Stimulated activated naive CD4-positive, alpha-beta T cell treated with Interleukin-2 at 50 U/mL for 16 hours (primary cell): ENCODE measurements around the gene RABGAP1L.
"Not testable (repeated sequence)": the region's sequence is repeated elsewhere in the genome, so short reads cannot be mapped to it uniquely, and the experiment has no call there.

Experiments used
- DNase-seq: peaks from one replicate; lab custom pipeline; 2025; lab: John Stamatoyannopoulos, UW

Gene RABGAP1L

DNA sequence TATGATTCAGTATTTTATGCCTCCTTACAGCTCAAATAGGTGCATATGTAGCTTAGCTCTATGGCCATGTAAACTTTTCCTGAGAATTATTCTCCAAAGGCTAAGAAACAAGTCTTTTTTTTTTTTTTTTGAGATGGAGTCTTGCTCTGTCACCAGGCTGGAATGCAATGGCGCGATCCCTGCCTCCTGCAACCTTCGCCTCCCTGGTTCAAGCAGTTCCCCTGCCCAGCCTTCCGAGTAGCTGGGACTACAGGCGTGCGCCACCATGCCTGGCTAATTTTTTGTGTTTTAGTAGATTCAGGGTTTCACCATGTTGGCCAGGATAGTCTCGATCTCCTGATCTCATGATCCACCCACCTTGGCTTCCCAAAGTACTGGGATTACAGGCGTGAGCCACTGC, 657.3 kb downstream of the RABGAP1L start:
- DNase-seq = not testable (repeated sequence)

DNA sequence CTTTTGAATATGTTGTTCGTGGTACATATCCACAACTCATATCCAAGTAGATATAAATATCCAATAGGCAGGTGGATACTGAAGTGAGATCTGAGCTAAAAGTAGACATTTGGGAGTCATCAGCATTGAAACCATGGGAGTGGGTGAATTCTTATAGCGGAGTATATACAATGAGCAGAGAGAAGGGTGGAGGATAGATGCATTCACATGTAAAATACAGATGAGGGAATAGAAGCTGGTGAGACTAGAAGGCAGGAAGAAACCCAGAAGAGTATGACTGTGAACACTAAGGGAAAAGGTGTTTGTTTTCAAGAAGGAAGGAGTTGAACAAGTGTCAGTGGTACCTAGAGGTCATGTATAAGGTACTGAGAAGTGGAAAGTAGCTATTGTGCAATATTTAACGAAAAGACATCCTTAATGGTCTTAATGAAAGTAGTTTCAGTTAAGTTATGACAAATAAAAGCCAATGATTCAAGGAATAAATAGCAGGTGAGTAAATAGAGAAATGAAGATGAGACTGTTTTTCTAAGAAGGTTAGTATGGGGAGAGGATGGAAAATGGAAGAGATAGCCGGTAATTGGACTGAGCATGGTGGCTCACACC, 658.8 kb downstream of the RABGAP1L start:
- DNase-seq = no peak

DNA sequence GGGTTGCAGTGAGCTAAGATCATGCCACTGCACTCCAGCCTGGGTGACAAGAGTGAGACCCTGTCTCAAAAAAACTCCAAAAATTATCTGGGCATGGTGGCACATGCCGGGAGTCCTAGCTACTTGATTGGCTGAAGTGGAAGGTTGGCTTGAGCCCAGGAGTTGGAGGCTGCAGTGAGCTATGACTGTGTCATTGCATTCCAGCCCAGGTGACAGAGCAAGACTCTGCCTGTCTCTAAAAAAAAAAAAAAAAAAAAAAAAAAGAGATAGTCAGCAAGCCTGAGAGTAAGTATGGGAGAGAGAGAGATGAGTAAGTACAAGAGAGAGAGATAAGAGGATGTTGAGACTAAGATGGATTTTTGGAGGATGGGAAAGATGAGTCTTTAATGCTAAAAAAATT, 659.6 kb downstream of the RABGAP1L start:
- no peak for DNase-seq

DNA sequence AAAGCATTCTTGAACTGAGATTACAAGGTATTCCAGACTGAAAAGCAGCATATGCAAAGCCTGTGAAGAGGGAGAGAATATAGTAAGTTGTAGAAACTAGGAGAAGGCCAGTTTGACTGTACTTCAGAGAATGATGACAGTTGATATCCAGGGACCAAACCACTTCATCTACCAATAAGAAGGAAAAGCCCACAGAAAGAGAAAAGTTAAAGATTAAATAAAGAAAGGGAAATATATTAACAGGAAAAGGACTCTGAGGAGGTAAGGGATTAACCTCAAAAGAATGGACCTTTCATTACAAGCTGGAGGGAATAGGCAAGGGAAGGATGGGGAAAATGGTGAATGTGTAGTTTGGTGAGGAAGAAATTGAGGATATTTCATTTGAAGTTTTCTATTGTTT, 660.3 kb downstream of the RABGAP1L start:
- DNase-seq = no peak

DNA sequence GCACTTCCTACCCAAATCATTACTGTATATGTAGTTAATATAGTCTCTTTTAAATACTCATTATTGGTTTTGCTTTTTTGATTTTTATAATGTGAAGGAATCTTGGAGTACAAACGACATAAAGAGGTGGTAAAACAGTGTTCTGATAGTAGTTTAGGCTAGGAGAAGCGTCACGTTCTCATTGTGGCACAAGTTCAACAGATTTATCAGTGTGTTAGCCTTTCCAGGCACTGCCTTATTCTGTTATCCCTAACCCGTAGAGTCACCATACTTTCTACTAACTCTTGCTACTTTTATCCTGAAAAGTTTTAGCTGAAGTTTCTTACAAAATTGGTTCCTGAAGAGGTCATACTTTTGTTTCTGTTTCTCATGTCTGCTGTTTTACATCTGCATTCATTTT, 665.8 kb downstream of the RABGAP1L start:
- no peak for DNase-seq

DNA sequence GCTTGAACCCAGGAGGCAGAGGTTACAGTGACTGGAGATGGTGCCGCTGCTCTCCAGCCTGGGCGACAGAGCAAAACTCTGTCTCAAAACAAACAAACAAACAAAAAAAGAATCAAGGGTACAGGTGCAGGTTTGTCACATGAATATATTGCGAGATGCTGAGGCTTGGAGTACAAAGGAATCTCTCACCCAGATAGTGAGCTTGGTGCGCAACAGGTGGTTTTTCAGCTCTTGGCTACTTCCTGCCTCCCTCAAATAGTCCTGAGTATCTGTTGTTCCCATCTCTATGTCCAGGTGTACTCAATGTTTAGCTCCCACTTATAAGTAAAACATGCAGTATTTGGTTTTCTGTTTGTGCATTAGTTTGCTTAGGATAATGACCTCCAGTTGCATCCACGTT, 666.5 kb downstream of the RABGAP1L start:
- no peak for DNase-seq

DNA sequence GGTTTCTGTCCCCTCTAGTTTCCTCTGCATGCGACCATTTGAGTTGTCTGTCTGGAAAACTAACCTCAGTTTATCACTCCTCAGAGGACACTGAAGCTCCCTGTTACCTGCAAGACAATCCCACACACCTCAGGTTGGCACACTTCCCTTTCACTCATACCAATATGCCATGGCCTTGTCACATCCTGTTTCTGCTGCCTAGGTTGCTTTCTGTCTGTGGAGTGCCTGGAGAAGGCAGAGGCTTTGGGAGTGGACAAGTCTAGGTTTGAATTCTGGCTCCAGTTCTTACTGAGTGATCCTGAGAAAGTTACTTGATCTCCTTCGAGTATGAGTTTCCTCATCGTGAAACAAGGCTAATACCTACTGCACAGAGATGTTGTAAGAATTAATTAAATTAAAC, 668.9 kb downstream of the RABGAP1L start:
- no peak for DNase-seq

DNA sequence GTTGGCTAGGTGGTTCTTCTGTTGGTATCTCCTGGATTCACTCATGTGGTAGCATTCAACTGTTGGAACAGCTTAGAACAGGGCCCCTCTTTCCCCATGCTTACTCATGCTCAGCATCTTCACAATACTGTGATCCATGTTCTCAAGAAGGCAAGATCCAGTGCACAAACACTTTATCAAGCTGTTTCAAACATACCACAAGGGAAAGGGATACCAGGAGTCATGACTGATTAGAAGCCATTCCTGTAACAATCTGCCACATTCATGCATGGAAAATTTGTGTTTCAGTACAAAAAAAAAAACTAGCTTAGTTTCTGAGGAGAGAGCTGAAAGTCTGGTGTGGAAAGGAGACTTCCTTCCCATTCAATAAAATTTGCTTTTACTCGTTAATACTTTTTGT, 670.7 kb downstream of the RABGAP1L start:
- no peak for DNase-seq

DNA sequence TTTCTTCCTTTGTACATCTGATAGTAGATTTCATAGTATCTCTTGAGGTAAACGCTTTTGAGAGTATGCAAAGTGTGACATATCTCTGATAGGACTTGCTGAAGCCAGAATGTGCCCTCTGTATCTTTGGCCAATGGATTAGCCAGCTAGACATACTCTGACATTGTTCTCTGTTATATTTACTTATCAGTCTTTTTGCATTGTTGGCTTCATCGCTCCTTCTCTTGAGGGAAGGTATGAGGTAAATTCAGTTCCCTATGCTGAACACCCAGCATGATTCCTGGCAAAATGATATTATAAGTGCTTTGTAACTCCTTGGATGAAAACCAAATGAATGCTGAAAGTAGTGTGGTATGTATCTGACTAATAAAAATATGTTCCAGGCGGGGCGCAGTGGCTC, 677.2 kb downstream of the RABGAP1L start:
- no peak for DNase-seq

DNA sequence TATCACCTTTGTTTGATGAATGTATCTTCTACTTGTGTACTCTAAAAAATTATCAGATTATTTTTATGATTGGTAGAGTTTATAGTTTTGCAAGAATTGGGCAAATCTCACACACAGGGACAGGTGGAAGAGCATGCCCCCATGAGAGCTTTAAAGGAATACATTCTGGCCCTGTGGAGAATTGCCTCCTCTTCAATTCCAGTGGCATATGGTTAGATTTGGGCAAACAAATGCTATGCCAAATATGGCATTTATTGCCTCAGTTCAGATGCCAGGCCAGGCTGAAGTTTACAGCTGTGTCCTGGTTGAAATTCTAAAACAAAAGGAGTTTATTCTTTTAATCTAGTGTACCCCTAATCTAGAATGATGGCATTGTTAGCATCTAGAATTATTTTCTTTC, 678.1 kb downstream of the RABGAP1L start:
- no peak for DNase-seq

DNA sequence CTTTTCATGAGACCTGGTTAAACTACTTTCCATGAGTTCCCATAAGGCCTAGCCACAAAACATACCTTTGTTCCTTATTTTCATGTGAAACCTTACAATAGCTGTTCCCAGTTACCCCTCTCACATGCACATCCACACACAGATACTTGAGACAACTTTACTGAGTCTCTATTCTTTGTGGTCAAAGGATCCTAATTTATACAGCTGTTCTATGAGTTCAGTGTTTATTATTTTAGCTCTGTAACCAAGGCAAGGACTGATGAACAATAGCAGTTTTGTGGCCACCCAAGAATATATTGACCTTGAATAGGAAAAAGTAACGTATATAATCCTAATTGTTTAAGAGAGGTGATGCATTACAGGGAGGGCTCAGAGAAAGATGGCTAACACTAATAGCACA, 679.9 kb downstream of the RABGAP1L start:
- DNase-seq = no peak

DNA sequence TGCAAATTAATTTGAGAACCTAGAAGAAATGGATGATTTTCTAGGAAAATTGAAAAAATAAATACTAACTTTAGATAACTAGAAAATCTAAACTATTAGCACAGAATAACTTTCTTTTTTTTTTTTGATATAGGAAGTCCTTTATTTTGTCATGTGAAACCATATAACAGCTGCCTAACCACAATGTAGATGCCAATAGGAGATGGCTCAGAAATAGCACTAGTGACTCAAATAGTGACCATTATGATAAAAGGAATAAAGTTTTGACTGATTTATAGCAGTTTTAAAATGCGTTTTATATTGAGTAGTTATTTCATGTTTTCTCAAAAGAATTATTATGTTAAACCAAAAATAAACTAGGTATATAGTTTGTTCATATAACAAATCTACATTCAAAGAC, 682.4 kb downstream of the RABGAP1L start:
- DNase-seq = no peak

DNA sequence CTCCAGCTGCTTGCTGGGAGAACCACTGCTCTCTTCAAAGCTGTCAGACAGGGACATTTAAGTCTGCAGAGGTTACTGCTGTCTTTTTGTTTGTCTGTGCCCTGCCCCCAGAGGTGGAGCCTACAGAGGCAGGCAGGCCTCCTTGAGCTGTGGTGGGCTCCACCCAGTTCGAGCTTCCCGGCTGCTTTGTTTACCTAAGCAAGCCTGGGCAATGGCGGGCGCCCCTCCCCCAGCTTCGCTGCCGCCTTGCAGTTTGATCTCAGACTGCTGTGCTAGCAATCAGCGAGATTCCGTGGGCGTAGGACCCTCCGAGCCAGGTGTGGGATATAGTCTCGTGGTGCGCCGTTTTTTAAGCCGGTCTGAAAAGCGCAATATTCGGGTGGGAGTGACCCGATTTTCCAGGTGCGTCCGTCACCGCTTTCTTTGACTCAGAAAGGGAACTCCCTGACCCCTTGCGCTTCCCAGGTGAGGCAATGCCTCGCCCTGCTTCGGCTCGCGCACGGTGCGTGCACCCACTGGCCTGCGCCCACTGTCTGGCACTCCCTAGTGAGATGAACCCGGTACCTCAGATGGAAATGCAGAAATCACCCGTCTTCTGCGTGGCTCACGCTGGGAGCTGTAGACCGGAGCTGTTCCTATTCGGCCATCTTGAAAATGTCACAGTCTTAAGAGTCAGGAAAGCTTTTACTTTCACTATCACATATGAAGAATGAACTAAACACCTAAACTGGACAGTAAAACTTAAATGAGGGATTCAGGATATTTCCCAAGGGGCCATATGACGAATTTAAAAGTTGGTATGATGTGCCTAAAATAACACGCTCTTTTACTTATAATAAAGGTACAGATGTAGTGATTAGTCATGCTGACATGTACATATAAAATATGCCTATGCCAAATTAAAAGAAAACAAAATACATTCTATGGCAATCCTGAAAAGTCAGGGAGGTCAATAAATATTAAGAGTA, 689.6 kb downstream of the RABGAP1L start:
- DNase-seq = not testable (repeated sequence)

DNA sequence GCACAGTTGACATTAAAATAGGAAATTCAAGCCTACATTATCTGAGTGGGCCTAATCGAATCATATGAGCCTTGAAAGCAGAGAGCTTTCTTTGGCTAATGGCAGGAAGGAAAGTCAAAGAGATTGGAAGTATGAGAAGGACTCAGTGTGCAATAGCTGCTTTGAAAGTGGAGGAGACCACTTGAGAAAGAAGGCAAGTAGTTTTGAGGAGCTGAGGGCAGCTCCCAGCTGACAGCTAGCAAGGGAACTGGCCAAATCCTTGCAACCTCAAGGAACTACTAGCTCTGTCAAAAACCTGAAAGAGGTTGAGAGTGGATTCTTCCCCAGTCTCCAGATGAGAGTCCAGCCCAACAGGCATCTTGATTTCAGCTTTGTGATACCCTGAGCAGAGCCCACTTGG, 691.4 kb downstream of the RABGAP1L start:
- DNase-seq = no peak

DNA sequence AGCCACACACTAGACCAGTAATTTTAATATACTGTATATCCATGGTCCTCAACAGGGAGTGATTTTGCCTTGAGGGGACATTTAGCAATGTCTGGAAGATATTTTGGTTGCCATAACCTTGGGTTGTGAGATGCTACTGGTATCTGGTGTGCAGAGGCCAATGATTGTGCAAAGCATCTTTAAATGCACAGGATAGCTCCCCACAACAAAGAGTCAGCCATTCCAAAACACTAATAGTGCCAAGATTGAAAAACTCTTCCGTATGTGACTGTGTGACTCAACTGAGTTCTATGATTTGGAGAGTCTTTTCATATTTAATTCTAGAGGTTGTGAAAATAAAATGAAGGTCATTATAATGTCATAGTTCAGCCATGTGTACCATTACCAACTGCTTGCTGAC, 699.0 kb downstream of the RABGAP1L start:
- DNase-seq = no peak

DNA sequence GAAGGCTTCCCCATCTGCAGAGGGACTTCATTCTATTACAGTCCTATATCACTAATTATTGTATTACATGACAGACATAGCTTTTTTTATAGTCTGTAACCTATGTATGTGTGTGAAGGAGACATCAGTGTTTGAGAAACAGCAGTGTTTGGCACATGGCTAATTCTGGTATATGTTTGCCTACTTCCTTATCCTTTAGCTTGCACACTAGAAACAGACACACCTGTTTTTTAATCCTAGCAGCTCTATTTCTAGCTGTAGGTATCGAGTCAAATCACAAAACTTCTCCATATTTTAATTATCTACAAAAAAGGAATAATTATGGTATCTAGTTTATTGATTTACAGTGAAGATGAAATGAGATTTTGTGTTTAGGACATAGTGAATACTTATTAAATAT, 711.0 kb downstream of the RABGAP1L start:
- DNase-seq = no peak

DNA sequence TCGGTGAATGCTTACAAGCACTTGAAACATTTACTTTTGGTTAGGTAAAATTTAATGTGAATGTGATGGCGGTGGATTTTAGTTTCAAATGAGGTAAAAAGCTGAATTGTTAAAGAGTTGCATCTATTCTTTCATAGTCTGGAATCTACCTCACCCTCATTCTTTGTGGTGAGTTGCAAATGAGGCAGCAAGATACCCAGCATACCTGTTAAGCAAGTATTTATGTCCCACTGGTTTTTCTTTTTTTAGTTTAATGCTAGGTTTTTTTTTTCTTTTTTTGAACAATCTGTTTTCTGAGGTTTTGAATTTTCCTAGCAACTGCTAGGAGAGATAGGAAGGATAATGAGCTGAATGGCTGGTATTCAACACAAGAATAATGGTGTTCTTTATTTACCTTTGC, 712.6 kb downstream of the RABGAP1L start:
- no peak for DNase-seq

DNA sequence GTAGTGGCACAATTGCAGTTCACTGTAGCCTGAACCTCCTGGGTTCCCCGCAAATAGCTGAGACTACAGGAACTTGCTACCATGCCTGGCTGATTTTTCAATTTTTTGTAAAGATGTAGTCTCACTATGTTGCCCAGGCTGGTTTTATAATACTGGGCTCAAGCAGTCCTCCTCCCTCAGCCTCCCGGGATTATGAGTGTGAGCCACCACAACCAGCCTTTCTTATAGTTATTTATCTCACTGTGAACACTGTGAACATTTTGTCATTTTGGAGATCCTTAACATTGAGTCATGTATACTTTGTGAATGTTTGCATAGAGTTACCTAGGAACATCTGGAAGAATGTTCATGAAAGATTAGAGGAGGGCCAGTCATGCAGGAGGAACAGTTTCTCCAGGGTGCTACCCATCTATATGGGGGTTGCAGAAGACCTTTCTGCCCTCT, 713.3 kb downstream of the RABGAP1L start:
- DNase-seq = no peak

DNA sequence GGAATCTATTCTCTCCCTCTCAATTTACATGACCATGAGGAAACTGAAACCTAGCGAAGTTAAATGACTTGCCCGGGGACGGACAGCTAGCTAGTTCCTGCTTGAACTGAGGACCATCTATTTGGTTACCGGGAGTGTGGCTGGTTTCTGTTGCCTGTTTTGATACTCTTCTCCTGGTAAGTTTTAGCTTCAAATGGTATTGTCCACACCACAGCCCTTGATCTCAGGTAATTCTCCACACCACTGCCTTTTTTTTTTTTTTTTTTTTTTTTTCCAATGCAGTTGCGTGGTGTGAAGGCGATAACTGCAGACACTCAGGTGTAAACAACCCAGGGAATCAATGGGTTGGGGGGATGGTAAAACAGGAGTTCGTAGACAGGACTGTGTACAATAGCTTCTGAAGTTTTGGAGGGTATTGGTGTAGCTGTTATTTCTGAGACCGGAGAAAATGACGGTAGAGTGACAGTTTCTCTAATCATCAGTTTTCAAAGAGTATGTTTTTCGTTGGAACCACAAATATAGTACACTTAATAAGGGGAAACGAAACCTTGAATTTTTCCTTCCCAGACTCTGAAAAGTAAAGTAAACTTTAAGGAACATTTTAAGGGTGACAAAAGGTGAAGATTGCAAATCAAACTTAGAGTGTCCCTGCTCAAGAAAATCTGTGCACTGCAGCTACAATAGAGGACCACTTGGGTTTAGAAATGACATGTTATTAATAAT, 715.2 kb downstream of the RABGAP1L start:
- no peak for DNase-seq

DNA sequence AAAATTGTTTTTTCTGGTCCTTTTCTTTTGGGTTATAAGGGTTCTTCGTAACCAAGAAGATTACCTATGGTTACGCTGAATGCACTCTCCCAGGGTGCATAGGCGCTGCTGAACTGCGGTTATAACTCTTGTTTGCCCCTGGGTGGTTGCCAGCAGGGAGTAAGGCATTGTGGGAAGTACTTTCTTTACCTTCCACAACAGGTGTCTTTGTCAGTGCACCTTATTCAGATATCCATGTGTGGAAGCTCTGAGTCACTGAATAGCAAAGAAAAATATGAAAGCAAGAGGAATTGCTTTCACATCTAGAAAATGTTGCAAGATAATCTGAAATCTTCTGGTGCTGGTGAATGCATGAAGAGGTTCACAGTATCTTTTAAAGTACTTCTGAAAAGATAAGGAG, 716.0 kb downstream of the RABGAP1L start:
- DNase-seq = no peak

DNA sequence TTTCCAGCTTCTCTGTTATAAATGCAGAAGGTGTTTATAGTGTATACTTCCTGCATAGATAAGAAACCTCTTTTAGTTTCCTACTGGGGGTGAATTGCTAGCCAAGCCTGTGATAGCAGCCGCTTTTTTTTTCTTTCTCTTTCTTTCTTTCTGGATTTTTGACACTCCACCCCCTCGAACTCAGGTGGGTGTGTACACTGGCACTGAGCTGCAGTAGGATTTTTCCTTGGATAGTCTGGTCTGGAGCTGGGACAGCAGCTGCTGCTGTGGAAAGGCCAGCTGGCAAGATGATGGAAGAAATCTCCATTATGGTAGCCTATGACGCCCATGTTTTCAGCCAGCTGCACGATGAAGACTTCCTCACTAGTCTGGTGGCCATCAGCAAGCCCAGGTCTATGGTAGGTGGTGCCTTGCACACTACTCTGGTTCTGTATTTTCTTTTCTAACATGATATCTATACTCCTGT, 717.9 kb downstream of the RABGAP1L start:
- no peak for DNase-seq

DNA sequence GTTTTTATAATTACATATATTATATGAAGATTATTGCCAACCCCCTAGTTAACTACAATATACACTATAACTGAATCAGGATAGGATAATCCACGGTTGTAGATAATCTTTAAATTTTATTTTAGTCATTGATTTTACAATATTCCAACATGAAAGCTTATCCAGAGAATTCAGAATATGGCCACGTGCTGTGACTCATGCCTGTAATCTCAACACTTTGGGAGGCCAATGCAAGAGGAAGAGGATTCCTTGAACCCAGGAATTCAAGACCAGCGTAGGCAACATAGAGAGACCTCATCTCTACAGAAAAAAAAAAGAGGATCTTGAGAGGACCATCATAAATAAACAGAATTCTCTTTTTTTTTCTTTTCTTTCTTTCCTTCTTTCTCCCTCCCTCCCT, 720.9 kb downstream of the RABGAP1L start:
- no peak for DNase-seq

DNA sequence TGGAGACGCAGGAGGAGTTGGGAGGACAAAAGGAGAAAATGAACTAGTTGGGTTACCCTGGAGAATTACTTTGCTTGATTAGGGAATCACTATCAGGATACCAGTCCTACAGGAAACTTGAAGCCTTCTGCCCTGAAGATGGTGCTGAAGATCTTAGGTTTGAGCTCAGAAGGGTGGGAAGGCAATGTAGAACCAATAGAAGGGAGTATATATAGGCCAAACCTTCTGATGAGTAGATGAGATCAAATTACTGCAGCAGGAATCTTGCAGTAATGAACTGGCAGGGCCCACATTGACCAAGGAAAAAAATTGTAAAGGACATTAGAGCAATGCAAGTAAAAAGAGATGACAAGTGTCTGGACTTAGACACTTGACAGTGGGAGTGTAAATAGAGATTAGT, 724.1 kb downstream of the RABGAP1L start:
- no peak for DNase-seq
